H1 (cell line): ENCODE measurements around the gene NUDT9. TPM values are rescaled to one million over a fixed set of nuclear protein-coding genes. Genes with fewer than 3 reads are reported as not detected.

Source experiments
- CHD7 ChIP-seq: fragments of 300-600 bp; sonication (generic); IDR thresholded peaks from 2 replicates; pipeline ENCODE4 v1.7.1; 2012; ENCODE audit warnings: low read length, moderate library complexity, mild to moderate bottlenecking, inconsistent platforms; ENCODE audit not compliant: insufficient replicate concordance
- CREB1 ChIP-seq: IDR thresholded peaks from 2 replicates; pipeline ENCODE4 v1.6.1; 2012; ENCODE audit warnings: inconsistent platforms
- EGR1 ChIP-seq: IDR thresholded peaks from 2 replicates; pipeline ENCODE4 v1.6.1; 2011; ENCODE audit warnings: low read depth, low read length, borderline replicate concordance
- EP300 ChIP-seq, 2 experiments: IDR thresholded peaks; 1 replicate in 1 of 2; 2 replicates in 1 of 2; pipeline ENCODE4 v1.6.1; 2011 to 2012; ENCODE audit warnings: low read depth in 2 of 2, low read length in 2 of 2, mild to moderate bottlenecking in 2 of 2, borderline replicate concordance in 1 of 2, inconsistent platforms in 1 of 2, moderate library complexity in 1 of 2
- EZH2 ChIP-seq: fragments of 200-600 bp; sonication (generic); IDR thresholded peaks from 2 replicates; pipeline ENCODE4 v1.7.1; 2012; ENCODE audit warnings: low read depth, mild to moderate bottlenecking, moderate library complexity, low read length, inconsistent platforms; ENCODE audit not compliant: severe bottlenecking
- NRF1 ChIP-seq: IDR thresholded peaks from 2 replicates; pipeline ENCODE4 v1.6.1; 2011; ENCODE audit warnings: mild to moderate bottlenecking, low read depth, low read length, improper control_type of control experiment
- RNF2 ChIP-seq: fragments of 200-900, 300-1000 bp; sonication (generic); IDR thresholded peaks from 2 replicates; pipeline ENCODE4 v1.7.1; 2016; ENCODE audit warnings: borderline replicate concordance, low read depth, mild to moderate bottlenecking, antibody characterized with exemption, low read length; ENCODE audit not compliant: poor library complexity, severe bottlenecking; ENCODE audit errors: missing control alignments
- SP4 ChIP-seq: IDR thresholded peaks from 2 replicates; pipeline ENCODE4 v1.6.1; 2012; ENCODE audit warnings: low read length, inconsistent platforms
- SRF ChIP-seq: IDR thresholded peaks from 2 replicates; pipeline ENCODE4 v1.6.1; 2011; ENCODE audit warnings: mild to moderate bottlenecking, low read depth, low read length, moderate library complexity
- SUZ12 ChIP-seq: fragments of 200-600 bp; sonication (generic); IDR thresholded peaks from 2 replicates; pipeline ENCODE4 v1.6.1; 2012; ENCODE audit warnings: mild to moderate bottlenecking, inconsistent platforms, low read length, moderate library complexity, mixed read lengths
- polyA plus RNA-seq, 7 experiments: library from polyadenylated mRNA; depleted of rRNA in 3 of 7; stranded (reverse) in 5 of 7; unstranded in 2 of 7; fragments of >200 nt in 5 of 7; fragments of 200-250 nt in 2 of 7; gene quantifications; 1 replicate in 5 of 7; 2 replicates in 1 of 7; 4 replicates in 1 of 7; pipeline versions ENCODE4 v1.2.1 to v1.2.3, GENCODE V29; 2011 to 2013; ENCODE audit warnings: missing spikeins in 2 of 7, mixed read lengths in 2 of 7
- total RNA-seq: library from RNA; stranded (reverse); fragmentation: NEBNext Ultra II Directional; extraction: Animal tissue kit (Norgen Biotek cat#: 25700); gene quantifications from 2 replicates; pipeline ENCODE4 v1.2.1, GENCODE V29; 2021

Gene NUDT9
- total and polyA plus RNA-seq, 2 of the 8 experiments (the other 6 are each of a cell fraction or from before 2014, with no cell fraction given): 13.2 to 27.6 TPM

- TF ChIP-seq CHD7: no peak
- TF ChIP-seq SUZ12: no peak
- TF ChIP-seq RNF2: no peak
- TF ChIP-seq SRF: no peak
- TF ChIP-seq SP4: no peak
- no peak for TF ChIP-seq EP300 (IDR thresholded peaks at IDR 0.05; ENCODE audit: borderline replicate concordance in 1 of 2, low read depth in 2 of 2, low read length in 2 of 2)
- TF ChIP-seq EGR1: no peak
- TF ChIP-seq EZH2: no peak
- no peak for TF ChIP-seq CREB1
- no peak for TF ChIP-seq NRF1
Observed at GRCh38 chr4:87506974-87507701, 84.8 kb downstream of the NUDT9 start (continued).
